ENCODE measurements around the gene NRL.
"Not testable (repeated sequence)": the region's sequence is repeated elsewhere in the genome, so short reads cannot be mapped to it uniquely, and the experiment has no call there.

Gene NRL

DNA sequence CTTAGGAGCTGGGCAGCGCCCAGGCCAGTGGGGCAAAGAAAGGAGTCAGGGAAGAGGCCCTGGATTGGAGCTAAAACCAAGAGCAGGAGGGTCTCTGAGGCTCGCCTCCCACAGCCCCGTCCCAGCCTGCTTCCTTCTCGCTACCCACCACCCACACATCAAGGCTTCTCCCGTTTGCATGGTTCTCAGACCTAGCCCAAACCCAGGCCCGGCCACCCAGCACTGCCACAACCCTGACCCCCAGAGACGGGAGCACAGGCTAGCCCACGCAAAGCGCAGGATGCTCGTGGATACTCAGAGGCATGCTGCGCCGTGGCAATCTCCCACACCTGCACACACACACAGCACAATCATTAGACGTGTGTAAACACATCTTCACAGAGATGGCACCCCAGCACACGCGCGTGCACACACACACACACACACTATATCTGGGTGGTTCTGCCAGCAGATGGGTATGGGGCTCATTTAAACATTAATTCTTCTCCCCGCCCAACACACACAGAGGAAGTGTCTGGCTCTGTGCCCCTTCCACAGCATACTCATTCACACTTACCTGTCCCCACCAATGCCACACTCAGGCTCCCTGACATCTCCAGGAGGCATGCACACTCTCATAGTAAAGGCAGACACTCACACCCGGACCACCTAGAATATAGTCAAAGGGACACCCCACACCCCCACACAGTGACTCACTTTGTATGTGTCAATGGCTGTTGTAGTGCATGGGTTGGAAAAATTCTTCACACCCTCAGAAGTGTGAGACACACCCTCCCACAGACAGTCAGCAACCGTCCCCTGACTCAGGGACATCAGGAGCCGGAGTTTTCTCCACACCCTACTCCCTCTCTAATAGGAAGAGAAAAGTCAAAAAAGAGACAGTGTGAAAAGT, 61.8 kb downstream of the NRL start:
- Histone ChIP-seq H3K79me2 (ENCODE audit: low read length) (no peaks in the 10 kb centered on the region), H2AFZ (ENCODE audit: low read length) (no peak overlapping the region), H3K9me2 (replicated peaks; ENCODE audit: insufficient read depth, low read length) (no peaks in the 10 kb centered on the region), H3K4me3 (ENCODE audit: low read length) (peak overlapping the region; percentile 61; the same call in 1 of the 2 replicates), H3K27me3 (replicated peaks; ENCODE audit: insufficient read depth, low read length) (no peaks in the 10 kb centered on the region; the same call in 1 of the 2 replicates), H4K20me1 (ENCODE audit: insufficient read depth, low read length) (no peaks in the 10 kb centered on the region), H3K4me2 (ENCODE audit: low read depth, low read length) (peak overlapping the region; percentile 92; the same call in 1 of the 2 replicates), H3F3A (ENCODE audit: insufficient read depth, low read length) (no peaks in the 10 kb centered on the region), H3K9ac (ENCODE audit: low read length) (no peak overlapping the region), H3K36me3 (replicated peaks; ENCODE audit: insufficient read depth, low read length) (no peaks in the 10 kb centered on the region), H3K27ac (ENCODE audit: low read length) (no peak overlapping the region), H3K4me1 (ENCODE audit: low read length) (no peaks in the 10 kb centered on the region), H3K9me3 (replicated peaks; ENCODE audit: insufficient read depth, low read length) (no peaks in the 10 kb centered on the region)
- TF ChIP-seq EZH2phosphoT487 (IDR thresholded peaks at IDR 0.05; ENCODE audit: low read length): no peak
- TF ChIP-seq EZH2 (optimal IDR thresholded peaks at IDR 0.05; ENCODE audit: low read depth, low read length): no peak
- TF ChIP-seq, protein P1, sequence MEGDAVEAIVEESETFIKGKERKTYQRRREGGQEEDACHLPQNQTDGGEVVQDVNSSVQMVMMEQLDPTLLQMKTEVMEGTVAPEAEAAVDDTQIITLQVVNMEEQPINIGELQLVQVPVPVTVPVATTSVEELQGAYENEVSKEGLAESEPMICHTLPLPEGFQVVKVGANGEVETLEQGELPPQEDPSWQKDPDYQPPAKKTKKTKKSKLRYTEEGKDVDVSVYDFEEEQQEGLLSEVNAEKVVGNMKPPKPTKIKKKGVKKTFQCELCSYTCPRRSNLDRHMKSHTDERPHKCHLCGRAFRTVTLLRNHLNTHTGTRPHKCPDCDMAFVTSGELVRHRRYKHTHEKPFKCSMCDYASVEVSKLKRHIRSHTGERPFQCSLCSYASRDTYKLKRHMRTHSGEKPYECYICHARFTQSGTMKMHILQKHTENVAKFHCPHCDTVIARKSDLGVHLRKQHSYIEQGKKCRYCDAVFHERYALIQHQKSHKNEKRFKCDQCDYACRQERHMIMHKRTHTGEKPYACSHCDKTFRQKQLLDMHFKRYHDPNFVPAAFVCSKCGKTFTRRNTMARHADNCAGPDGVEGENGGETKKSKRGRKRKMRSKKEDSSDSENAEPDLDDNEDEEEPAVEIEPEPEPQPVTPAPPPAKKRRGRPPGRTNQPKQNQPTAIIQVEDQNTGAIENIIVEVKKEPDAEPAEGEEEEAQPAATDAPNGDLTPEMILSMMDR (IDR thresholded peaks at IDR 0.05; ENCODE audit: low read length): no peak
- no peak for DNase-seq

DNA sequence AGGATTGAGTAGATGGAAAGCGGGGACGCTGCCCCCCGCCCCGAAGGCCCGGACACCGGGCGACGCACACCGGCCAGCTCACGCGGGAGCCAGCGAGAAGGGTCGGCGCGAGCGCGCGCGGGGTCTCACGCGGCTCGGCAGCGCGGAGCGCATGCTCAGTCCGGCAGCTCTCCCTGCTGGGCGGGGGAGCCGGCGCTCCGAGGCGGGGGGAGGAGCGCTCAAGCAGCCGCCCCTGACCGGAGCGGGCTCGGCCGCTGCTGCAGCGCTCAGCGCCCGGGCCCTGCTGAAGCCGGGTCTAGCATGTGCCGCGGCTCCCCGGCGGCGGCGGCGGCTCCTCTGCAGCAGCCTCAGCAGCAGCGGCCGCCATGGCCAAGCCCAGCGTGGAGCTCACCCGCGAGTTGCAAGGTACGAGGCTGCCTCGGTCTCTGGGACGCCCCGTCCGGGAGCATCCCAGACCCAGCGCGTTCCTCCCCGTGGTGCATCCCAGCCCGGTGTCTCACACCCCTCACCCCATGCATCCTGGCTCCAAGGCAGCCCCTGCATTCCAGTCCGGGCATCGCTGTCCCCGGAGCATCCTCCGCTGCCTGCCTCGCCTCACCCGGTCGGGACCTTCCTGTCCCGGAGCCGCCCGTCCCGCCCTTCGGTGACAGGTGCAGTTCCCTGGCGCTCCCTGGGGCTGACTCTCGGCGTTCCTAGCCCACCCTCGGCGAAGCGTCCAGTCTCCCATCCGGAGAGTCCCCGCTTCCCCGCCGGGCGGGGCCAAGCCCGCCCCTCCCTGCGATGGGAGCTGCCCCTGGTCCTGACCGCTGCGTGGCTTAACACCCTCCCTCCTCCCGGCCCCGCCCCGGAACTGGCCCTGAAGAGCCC, 62.7 kb downstream of the NRL start, which contains the start of gene CARMIL3:
TSS of gene CARMIL3 (plus strand) at position 221 of the 867 bp plus-strand sequence. CDS start at position 366, 145 bp downstream.
- no peak for TF ChIP-seq EZH2phosphoT487 (IDR thresholded peaks at IDR 0.05; ENCODE audit: low read length)
- TF ChIP-seq, protein P1 (IDR thresholded peaks at IDR 0.05; ENCODE audit: low read length): no peak
- TF ChIP-seq EZH2 (optimal IDR thresholded peaks at IDR 0.05; ENCODE audit: low read depth, low read length): no peak
- no peaks in the 10 kb centered on the region; the same call in 1 of the 2 replicates for H3K27me3 ChIP-seq (replicated peaks; ENCODE audit: insufficient read depth, low read length)
- H3K27ac ChIP-seq (ENCODE audit: low read length): no peak within 1 kb of the TSS
- DNase-seq: peak; percentile 52
- peak within 1 kb of the TSS; percentile 61 for H3K4me3 ChIP-seq (ENCODE audit: low read length)
- peak within 1 kb of the TSS; percentile 92 for H3K4me2 ChIP-seq (ENCODE audit: low read depth, low read length)
- H2AFZ ChIP-seq (ENCODE audit: low read length): peak within 1 kb of the TSS; percentile 85
- no peaks in the 10 kb centered on the region for H3K79me2 ChIP-seq (ENCODE audit: low read length)
- no peaks in the 10 kb centered on the region for H4K20me1 ChIP-seq (ENCODE audit: insufficient read depth, low read length)
- no peaks in the 10 kb centered on the region for H3K36me3 ChIP-seq (replicated peaks; ENCODE audit: insufficient read depth, low read length)
- no peaks in the 10 kb centered on the region for H3K9me2 ChIP-seq (replicated peaks; ENCODE audit: insufficient read depth, low read length)
- no peaks in the 10 kb centered on the region for H3F3A ChIP-seq (ENCODE audit: insufficient read depth, low read length)
- H3K4me1 ChIP-seq (ENCODE audit: low read length): no peaks in the 10 kb centered on the region
- H3K9me3 ChIP-seq (replicated peaks; ENCODE audit: insufficient read depth, low read length): no peaks in the 10 kb centered on the region
- H3K9ac ChIP-seq (ENCODE audit: low read length): peak within 1 kb of the TSS; percentile 33; the same call in 1 of the 2 replicates

DNA sequence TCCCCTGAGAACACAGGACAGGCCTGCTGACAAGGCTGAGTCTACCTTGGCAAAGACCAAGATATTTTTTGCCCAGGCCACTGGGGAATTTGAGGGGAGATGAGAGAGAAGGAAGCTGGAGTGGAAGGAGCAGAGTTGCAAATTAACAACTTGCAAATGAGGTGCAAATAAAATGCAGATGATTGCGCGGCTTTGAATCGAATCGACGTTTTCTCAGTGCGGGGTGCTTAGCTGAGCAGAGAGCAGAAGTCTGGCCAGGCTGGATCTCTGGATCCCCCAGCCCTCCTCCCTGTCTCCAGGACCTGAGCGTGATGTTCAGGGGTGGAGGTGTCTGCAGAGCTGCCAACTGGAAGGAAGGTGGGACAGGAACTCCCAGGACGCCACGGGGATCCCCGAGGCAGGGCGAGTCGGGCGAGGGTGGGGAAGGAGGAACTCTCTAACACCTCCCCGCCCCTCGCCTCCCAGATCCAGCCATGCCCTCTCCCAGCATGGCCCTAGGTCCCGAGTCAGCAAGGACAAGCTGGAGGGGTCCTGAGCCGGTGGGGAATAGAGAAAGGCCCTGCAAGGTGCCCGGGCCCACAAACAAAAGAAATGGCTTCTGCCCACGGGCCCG, 63.5 kb downstream of the NRL start:
- H2AFZ ChIP-seq (ENCODE audit: low read length): peak overlapping the region; percentile 85

DNA sequence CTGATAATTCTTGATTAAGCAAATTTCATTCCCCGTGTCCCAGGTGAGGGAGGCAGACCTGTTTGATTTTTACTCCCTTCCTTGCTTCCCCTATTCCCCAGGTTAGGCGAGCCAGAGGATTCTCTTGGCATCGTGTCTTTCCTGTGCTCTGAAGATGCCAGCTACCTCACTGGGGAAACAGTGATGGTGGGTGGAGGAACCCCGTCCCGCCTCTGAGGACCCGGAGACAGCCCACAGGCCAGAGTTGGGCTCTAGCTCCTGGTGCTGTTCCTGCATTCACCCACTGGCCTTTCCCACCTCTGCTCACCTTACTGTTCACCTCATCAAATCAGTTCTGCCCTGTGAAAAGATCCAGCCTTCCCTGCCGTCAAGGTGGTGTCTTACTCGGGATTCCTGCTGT, 64.0 kb downstream of the NRL start:
- not testable (repeated sequence) for H2AFZ ChIP-seq (ENCODE audit: low read length); H4K20me1 ChIP-seq (ENCODE audit: insufficient read depth, low read length); DNase-seq; H3K9me2 ChIP-seq (replicated peaks; ENCODE audit: insufficient read depth, low read length); H3K27me3 ChIP-seq (replicated peaks; ENCODE audit: insufficient read depth, low read length); H3F3A ChIP-seq (ENCODE audit: insufficient read depth, low read length); H3K4me1 ChIP-seq (ENCODE audit: low read length); H3K36me3 ChIP-seq (replicated peaks; ENCODE audit: insufficient read depth, low read length); H3K4me3 ChIP-seq (ENCODE audit: low read length); H3K27ac ChIP-seq (ENCODE audit: low read length); H3K9me3 ChIP-seq (replicated peaks; ENCODE audit: insufficient read depth, low read length); H3K4me2 ChIP-seq (ENCODE audit: low read depth, low read length); H3K9ac ChIP-seq (ENCODE audit: low read length); H3K79me2 ChIP-seq (ENCODE audit: low read length)

More for the DNA sequence above, 63.5 kb downstream of the NRL start:
- Histone ChIP-seq H3K4me2 (ENCODE audit: low read depth, low read length) (peak overlapping the region; percentile 92; the same call in 1 of the 2 replicates), H3K9me2 (replicated peaks; ENCODE audit: insufficient read depth, low read length) (no peaks in the 10 kb centered on the region), H3K4me3 (ENCODE audit: low read length) (peak overlapping the region; percentile 61), H3K36me3 (replicated peaks; ENCODE audit: insufficient read depth, low read length) (no peaks in the 10 kb centered on the region), H4K20me1 (ENCODE audit: insufficient read depth, low read length) (no peaks in the 10 kb centered on the region), H3K4me1 (ENCODE audit: low read length) (no peaks in the 10 kb centered on the region), H3K79me2 (ENCODE audit: low read length) (no peaks in the 10 kb centered on the region), H3K9me3 (replicated peaks; ENCODE audit: insufficient read depth, low read length) (no peaks in the 10 kb centered on the region), H3K27ac (ENCODE audit: low read length) (no peak overlapping the region), H3F3A (ENCODE audit: insufficient read depth, low read length) (no peaks in the 10 kb centered on the region), H3K9ac (ENCODE audit: low read length) (peak overlapping the region; percentile 33; the same call in 1 of the 2 replicates), H3K27me3 (replicated peaks; ENCODE audit: insufficient read depth, low read length) (no peaks in the 10 kb centered on the region; the same call in 1 of the 2 replicates)
- TF ChIP-seq, protein P1 (IDR thresholded peaks at IDR 0.05; ENCODE audit: low read length): no peak
- TF ChIP-seq EZH2 (optimal IDR thresholded peaks at IDR 0.05; ENCODE audit: low read depth, low read length) (no peak), EZH2phosphoT487 (IDR thresholded peaks at IDR 0.05; ENCODE audit: low read length) (no peak)
- no peak for DNase-seq

Measured in MM.1S (cell line).